HEK293T (cell line): ENCODE results near the gene HIVEP3.

ENCODE experiments used
- ARNT ChIP-seq: fragments of 450-650 bp; IDR thresholded peaks from 2 replicates; pipeline ENCODE4 v1.6.1; 2017; ENCODE audit warnings: mild to moderate bottlenecking
- BHLHE40 ChIP-seq: fragments of 450-650 bp; IDR thresholded peaks from 2 replicates; pipeline ENCODE4 v1.6.1; 2016; ENCODE audit warnings: mild to moderate bottlenecking, moderate library complexity, borderline replicate concordance
- FOXA1 ChIP-seq: fragments of 450-650 bp; IDR thresholded peaks from 2 replicates; pipeline ENCODE4 v1.6.1; 2016; ENCODE audit warnings: mild to moderate bottlenecking
- FOXK2 ChIP-seq: fragments of 450-650 bp; IDR thresholded peaks from 2 replicates; pipeline ENCODE4 v1.6.1; 2016; ENCODE audit warnings: mild to moderate bottlenecking

GRCh38 chr1:41889506-41890414 lies 29.0 kb downstream of the HIVEP3 start:
- TF ChIP-seq BHLHE40: no peak
- no peak for TF ChIP-seq ARNT
- TF ChIP-seq FOXK2: no peak
- no peak for TF ChIP-seq FOXA1
